ENCODE data around the gene KRT3. TPM values are rescaled to one million over a fixed set of nuclear protein-coding genes. Genes with fewer than 3 reads are reported as not detected.

KRT3 gene
- total RNA-seq, 1 donor from 2014 or later: not detected

DNA sequence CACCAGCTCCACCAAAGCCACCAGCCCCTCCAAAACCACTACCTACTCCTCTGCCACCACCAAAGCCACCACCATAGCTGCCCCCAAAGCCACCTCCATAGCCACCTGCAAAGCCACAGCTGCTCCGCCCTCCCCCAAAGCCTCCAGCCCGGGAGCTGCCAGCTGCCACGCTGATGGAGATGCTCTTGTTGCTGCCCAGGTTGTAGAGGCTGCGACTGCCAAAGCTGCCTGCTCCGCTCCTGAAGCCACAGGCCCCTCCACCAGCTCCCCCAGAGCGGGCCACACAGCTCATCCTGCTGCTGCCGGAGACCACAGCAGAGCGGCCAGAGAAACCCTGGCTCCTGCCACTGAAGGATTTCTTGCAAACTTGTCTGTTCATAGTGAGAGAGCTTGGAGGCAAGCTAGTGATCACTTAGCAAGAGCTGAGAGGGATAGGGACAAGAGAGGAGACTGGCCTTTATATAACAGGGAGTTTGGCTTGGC, 19.0 kb downstream of the KRT3 start, which contains the start of gene KRT76:
KRT76 (minus strand) TSS at position 433 of the 483 bp plus-strand sequence; CDS start at position 379, 54 bp downstream.
- Mint-ChIP-seq H3K27me3 (ENCODE audit: low read depth) (peaks cover 52% of the 10 kb centered on the region), H3K27ac (ENCODE audit: unreplicated experiment) (peak within 1 kb of the TSS; percentile 67)

DNA sequence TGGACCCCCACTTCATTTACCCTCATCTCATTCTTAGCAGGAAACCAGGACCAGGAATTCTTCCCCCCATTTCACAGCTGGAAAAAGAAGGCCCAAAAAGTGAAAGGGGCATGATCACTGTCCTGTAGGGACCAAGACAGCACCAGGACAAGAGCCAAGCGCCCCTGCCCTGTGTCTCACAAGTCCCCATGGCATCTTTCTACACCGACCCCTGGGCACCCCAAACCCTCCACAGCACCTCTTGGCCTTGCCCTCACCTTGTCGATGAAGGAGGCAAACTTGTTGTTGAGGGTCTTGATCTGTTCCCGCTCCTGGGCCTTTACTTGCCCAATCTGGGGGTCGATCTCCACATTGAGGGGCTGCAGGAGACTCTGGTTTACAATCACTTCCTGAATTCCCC, 19.5 kb downstream of the KRT3 start:
- DNase-seq (ENCODE audit: low read depth, low spot score): no peak
- H3K4me1 Mint-ChIP-seq: no peaks in the 10 kb centered on the region
- H3K27ac Mint-ChIP-seq (ENCODE audit: unreplicated experiment): no peak overlapping the region
- no peaks in the 10 kb centered on the region for H3K9me3 Mint-ChIP-seq
- H3K4me3 Mint-ChIP-seq: no peak overlapping the region
- TF ChIP-seq, protein P1, sequence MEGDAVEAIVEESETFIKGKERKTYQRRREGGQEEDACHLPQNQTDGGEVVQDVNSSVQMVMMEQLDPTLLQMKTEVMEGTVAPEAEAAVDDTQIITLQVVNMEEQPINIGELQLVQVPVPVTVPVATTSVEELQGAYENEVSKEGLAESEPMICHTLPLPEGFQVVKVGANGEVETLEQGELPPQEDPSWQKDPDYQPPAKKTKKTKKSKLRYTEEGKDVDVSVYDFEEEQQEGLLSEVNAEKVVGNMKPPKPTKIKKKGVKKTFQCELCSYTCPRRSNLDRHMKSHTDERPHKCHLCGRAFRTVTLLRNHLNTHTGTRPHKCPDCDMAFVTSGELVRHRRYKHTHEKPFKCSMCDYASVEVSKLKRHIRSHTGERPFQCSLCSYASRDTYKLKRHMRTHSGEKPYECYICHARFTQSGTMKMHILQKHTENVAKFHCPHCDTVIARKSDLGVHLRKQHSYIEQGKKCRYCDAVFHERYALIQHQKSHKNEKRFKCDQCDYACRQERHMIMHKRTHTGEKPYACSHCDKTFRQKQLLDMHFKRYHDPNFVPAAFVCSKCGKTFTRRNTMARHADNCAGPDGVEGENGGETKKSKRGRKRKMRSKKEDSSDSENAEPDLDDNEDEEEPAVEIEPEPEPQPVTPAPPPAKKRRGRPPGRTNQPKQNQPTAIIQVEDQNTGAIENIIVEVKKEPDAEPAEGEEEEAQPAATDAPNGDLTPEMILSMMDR (conservative IDR thresholded peaks at IDR 0.05): no peak
- H3K36me3 Mint-ChIP-seq (ENCODE audit: low read depth): no peaks in the 10 kb centered on the region
- H3K27me3 Mint-ChIP-seq (ENCODE audit: low read depth): peaks cover 50% of the 10 kb centered on the region

More for the DNA sequence above, 19.0 kb downstream of the KRT3 start, which contains the start of gene KRT76:
- H3K4me3 Mint-ChIP-seq: no peak within 1 kb of the TSS
- no peak for DNase-seq (ENCODE audit: low read depth, low spot score)
- H3K36me3 Mint-ChIP-seq (ENCODE audit: low read depth): no peaks in the 10 kb centered on the region
- TF ChIP-seq, protein P1 (conservative IDR thresholded peaks at IDR 0.05): no peak
- no peaks in the 10 kb centered on the region for H3K9me3 Mint-ChIP-seq
- no peaks in the 10 kb centered on the region for H3K4me1 Mint-ChIP-seq

DNA sequence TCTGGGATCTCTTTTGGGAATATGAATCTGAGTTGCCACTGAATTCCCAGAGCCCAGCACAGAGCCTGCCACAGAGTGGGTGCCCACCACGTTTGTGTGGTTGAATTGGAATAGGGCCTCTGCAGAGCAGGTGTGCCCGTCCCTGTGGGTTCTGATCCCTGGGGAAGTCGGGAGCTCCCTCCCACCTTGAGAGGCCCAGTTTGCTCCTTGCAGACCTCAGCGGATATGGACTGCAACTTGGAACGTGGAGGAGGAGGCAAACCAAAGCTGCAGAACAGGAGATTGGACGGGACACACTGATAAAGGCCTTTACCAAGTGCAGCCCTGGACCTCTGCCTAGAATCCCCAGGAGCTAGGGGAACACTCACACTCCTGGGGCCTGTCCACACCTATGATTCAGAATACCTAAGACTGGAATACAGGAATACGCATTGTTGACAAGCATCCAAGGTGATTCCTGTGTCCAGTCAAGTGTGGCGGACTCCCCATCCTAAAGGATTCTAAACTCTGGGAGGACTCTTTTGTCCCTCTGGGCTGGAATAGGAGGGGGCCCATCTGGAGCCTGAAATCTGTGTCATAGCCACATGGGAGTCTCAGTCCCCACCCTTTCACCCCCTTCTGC, 21.2 kb downstream of the KRT3 start:
- H3K4me3 Mint-ChIP-seq: no peak overlapping the region
- H3K27me3 Mint-ChIP-seq (ENCODE audit: low read depth): peaks cover 49% of the 10 kb centered on the region
- no peak overlapping the region for H3K27ac Mint-ChIP-seq (ENCODE audit: unreplicated experiment)
- H3K4me1 Mint-ChIP-seq: no peaks in the 10 kb centered on the region
- TF ChIP-seq, protein P1 (conservative IDR thresholded peaks at IDR 0.05): no peak
- peaks cover 3% of the 10 kb centered on the region for H3K9me3 Mint-ChIP-seq
- no peak for DNase-seq (ENCODE audit: low read depth, low spot score)
- H3K36me3 Mint-ChIP-seq (ENCODE audit: low read depth): no peaks in the 10 kb centered on the region

DNA sequence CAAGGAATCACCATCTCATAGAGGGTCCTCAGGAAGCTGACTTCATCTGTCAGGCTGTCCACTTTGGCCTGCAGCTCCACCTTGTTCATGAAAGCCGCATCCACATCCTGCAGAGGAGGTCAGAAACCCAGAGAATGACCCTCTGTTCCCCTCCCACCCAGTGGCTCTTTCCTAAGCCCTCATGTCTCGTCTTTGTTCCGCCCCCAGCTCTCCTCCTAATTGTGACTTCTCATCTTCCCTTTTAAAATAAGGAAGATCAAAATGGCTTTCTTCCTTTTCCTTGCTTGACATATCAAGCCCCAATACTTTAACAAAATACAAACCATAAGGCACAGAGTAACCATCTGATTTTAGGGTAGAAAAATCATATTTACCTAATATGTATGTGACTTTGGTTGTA, 23.1 kb downstream of the KRT3 start:
- Mint-ChIP-seq H3K9me3 (peaks cover 3% of the 10 kb centered on the region), H3K4me3 (no peak overlapping the region), H3K27ac (ENCODE audit: unreplicated experiment) (no peak overlapping the region), H3K27me3 (ENCODE audit: low read depth) (peaks cover 33% of the 10 kb centered on the region), H3K4me1 (no peaks in the 10 kb centered on the region), H3K36me3 (ENCODE audit: low read depth) (no peaks in the 10 kb centered on the region)
- TF ChIP-seq, protein P1 (conservative IDR thresholded peaks at IDR 0.05): no peak
- no peak for DNase-seq (ENCODE audit: low read depth, low spot score)

DNA sequence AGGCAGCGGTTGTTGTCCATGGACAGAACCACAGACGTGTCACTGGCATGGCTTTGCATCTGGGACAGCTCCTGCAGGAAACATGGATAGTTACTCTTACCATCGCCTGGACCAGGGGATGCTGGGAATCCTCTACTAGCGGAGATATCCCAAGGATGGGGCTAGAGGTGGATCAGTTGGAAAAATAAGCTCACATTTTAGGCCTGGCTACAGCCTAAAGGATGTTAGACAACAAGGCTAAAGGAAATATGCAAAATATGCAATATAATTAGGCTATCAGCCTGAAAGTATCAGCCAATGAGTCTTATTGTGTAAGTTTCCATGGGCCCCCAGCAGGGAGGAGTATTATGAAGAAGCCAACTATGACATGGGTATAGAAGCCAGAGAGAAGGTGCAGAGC, 23.7 kb downstream of the KRT3 start:
- H3K36me3 Mint-ChIP-seq (ENCODE audit: low read depth): no peaks in the 10 kb centered on the region
- no peaks in the 10 kb centered on the region for H3K4me1 Mint-ChIP-seq
- H3K9me3 Mint-ChIP-seq: peaks cover 3% of the 10 kb centered on the region
- TF ChIP-seq, protein P1 (conservative IDR thresholded peaks at IDR 0.05): no peak
- no peak overlapping the region for H3K4me3 Mint-ChIP-seq
- peaks cover 32% of the 10 kb centered on the region for H3K27me3 Mint-ChIP-seq (ENCODE audit: low read depth)
- H3K27ac Mint-ChIP-seq (ENCODE audit: unreplicated experiment): no peak overlapping the region
- DNase-seq (ENCODE audit: low read depth, low spot score): no peak

Data from neural crest cell (in vitro differentiated cells).